LNCaP clone FGC (cell line): ENCODE measurements around the gene PKN1.

Source experiments
- DNase-seq: peaks from one replicate; pipeline ENCODE4 v3.0.0-alpha.2; 2011; ENCODE audit warnings: low read depth
- H3K4me3 ChIP-seq: 2 replicates; pipeline ENCODE4 v1.5.1; 2011; ENCODE audit warnings: mild to moderate bottlenecking, low read depth, low read length, control low read depth
- CTCF ChIP-seq: IDR thresholded peaks from 2 replicates; pipeline ENCODE4 v1.5.1; 2012; ENCODE audit warnings: mild to moderate bottlenecking; ENCODE audit not compliant: control insufficient read depth, insufficient read depth; ENCODE audit errors: extremely low read depth

PKN1 gene

DNA sequence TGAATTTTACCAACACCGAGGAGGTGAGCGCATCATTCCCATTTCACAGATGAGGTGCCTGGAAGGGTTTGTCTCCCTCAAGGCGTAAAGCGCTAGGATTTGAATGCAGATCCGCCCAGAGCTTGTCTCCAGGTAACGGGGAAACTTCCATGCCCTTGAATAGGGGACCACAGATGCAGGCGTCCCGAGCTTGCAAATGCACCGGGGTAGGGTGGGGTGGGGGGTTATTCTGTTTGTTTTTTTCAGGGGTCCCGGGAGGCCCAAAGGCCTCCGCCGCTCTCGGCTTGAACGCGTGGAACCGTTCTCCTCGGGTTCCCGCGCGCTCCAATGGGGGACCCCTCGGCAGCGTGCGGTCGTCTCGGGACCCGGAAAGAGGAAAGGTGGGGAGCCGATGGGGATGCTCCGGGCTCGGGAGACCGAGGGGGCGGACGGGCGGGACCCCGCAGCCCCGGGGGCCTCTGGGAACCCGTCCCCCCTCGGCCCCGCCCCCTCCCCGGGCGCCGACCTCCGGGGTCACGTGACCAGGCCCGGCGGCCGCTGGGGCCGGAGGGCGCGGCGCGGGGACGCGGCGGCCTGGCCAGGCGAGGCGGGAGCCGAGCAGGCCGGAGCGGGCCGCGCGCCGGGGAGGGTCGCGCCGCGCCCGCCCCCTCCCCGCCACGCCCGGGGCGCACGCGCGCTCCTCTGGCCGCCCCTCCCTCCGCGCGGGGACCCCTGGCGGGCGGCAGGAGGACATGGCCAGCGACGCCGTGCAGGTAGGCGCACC, at the start of gene PKN1:
TSS of gene PKN1 (plus strand) at position 516 of the 763 bp plus-strand sequence. CDS start at position 732, 216 bp downstream.
- peak within 1 kb of the TSS; percentile 57 for H3K4me3 ChIP-seq
- DNase-seq: no peak
- 0 out of 2 replicates have a peak, but pooled peaks have one; percentile 14 for TF ChIP-seq CTCF

DNA sequence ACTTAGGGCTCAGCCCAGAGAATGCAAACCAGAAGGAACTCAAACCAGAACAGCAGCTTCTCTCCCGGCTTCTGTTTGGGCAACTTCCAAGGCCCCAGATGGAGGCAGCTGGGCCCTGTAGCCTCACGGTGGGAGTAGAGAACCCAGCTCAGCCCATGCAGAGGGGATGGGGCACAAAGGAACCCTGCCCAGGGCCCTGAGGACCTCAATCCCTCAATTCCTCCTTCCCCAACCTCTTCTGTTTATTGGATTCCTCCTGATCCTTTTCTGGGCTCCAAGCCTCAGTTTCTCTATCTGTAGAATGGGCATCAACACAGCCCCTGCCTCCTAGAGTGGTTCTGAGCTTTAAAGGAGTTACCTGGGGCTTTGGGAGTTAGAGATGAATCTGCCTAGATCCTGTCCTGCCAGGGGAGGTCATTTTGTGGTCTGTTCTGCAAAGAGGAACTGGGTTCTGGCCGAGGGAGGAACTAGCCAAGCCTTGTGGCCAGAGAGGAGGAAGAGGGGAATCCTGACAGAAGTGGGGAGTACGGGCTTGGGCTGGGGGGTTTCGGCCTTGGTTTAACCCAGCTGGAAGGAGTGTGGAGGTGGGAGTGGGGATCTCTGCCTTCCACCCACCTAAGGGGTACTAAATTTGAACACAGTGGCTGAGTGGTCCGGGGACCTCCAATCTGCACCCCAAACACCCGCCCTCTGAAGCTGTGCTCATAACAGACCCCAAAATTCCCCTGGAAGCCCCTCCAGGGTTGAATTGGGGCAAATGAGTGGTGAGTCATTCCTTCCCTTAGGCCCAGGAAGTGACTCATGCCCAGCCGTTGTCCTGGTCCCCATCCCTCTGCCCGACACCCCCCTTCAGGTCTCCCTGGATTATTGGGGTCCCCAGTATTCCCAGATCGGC, 49.2 kb upstream of the PKN1 start:
- no peak overlapping the region for H3K4me3 ChIP-seq
- DNase-seq: no peak
- no peak for TF ChIP-seq CTCF

DNA sequence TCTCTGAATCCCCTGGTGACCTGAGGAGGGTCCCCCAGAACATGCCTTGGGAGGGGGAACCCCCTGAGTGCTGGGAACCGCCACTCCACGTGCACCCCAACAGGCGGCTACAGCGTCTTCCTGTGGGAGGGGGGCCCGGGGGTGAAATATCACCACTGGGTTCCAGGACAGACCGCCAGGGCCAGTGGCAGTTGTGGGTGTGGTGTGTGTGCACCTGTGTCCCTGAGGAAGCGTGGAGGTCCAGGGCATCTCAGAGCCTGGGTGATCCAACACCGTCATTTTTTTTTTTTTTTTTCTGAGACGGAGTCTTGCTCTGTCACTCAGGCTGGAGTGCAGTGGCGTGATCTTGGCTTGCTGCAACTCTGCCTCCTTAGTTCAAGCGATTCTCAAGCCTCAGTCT, 47.6 kb upstream of the PKN1 start:
- H3K4me3 ChIP-seq: no peak overlapping the region
- no peak for DNase-seq
- no peak for TF ChIP-seq CTCF

- no peak for DNase-seq
- TF ChIP-seq CTCF: no peak
- H3K4me3 ChIP-seq: no peak overlapping the region
These were observed 42.6 kb upstream of the PKN1 start for GRCh38 chr19:14390548-14390947.

GRCh38 chr19:14391156-14391821, 41.8 kb upstream of the PKN1 start:
- no peak for TF ChIP-seq CTCF
- no peak overlapping the region for H3K4me3 ChIP-seq
- DNase-seq: no peak

- TF ChIP-seq CTCF: no peak
- no peak for DNase-seq
- no peak overlapping the region for H3K4me3 ChIP-seq
These were observed 39.8 kb upstream of the PKN1 start for GRCh38 chr19:14393329-14393728.
